HG03097 (cell line): ENCODE data around the gene DDX25.

ENCODE experiments used
- ATAC-seq: cut with Tn5 transposase; IDR thresholded peaks from one replicate; pipeline ENCODE4 v1.9.1; 2021; ENCODE audit not compliant: unreplicated experiment, low FRiP score

Gene DDX25

GRCh38 chr11:125933030-125933813, 28.9 kb downstream of the DDX25 start:
- ATAC-seq = no peak

DNA sequence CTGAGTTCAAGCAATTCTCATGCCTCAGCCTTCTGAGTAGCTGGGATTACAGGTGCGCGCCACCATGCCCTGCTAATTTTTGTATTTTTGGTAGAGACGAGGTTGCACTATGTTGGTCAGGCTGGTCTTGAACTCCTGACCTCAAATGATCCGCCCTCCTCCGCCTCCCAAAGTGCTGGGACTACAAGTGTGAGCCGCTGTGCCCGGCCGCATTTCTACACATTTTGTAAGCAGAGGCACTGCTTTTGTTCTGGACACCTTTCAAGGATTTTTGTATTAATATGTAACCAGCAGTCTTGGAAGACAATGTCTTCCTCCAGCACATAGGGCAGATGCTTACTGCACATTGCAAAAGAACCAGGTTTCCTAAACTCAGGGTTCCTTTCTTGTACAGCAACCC, 30.2 kb downstream of the DDX25 start:
- ATAC-seq = no peak

- no peak for ATAC-seq
Measured at GRCh38 chr11:125935056-125935455, 30.7 kb downstream of the DDX25 start.

DNA sequence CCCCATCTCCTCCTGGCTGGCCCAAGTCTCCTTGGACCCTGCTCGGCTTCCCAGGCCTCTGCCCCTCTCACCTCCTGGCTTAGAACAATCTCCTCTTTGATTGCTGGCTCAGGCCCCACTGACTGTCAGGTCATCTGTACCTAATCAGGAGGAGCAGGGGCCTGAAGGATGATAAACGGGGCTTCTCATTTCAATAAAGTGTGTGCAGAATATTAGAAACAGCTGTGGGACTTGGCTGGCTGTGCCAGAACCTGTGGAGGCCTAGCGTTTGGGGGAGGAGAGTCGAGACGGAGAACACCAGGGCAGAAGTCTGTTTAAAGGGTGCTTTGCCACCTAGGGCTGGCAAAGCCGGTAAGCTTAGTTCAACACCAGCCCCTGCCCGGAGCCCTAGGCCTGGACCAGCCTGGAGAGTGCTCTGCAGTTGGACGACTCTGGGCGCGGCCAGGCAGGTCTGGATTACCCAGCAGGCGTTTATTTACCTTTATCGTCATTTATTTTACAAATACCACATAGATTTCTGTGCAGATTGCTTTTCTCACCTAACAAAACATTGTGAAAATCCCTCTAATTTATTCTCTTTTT, 31.4 kb downstream of the DDX25 start:
- no peak for ATAC-seq

GRCh38 chr11:125938418-125938817, 34.1 kb downstream of the DDX25 start:
- ATAC-seq = no peak

- no peak for ATAC-seq
Measured at GRCh38 chr11:125939081-125939521, 34.8 kb downstream of the DDX25 start.

GRCh38 chr11:125940145-125940544, 35.8 kb downstream of the DDX25 start:
- ATAC-seq = no peak

DNA sequence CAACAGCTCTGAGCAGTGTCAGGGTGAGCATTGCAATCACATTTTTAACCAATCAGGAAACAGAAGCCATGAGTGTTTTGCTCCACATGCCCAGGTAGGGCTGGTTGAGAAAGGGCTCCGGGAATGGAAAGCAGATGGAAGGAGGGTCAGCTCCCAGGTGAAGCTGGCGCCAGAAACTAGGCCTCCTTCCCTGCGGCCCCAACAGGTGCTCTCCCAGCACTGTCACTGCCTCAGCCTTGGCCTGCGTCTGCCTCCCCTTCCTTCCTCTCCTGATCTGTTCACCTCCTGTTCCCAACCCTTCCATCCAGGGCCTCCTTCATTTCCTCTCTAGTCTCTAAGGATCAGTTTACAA, 36.9 kb downstream of the DDX25 start:
- no peak for ATAC-seq

- ATAC-seq = no peak
Measured at GRCh38 chr11:125941619-125942611, 37.6 kb downstream of the DDX25 start.

DNA sequence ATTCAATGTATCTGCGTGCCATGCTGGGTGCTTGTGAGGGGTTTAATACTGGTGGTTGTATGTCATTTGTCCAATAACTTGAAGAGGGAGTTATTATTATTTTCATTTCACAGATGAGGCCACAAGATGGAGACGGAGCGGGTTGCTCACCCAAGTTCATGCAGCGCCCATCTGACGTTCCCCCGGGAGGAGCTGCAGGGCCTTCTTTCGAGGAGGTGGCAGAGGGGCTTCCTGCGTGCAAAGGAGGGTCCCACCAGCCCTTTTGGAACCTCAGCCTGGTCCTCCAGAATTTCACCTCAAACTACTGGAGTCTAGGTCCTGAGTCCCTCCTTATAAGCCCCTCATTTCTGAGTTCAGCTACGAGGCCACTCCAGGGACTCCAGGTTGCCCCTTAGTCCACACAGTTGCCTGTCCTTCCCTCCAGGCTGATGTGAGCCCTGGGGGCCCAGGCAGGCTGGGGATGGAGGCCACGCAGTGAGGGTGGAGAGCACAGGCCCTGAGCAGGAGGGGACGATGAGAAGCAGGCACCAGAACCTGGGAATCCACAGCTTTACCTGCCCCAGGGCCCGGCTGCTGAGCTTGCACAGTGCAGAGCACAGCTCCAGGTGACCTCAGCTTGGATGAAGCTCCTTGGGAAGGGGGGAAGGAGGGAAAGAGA, 38.6 kb downstream of the DDX25 start:
- no peak for ATAC-seq

DNA sequence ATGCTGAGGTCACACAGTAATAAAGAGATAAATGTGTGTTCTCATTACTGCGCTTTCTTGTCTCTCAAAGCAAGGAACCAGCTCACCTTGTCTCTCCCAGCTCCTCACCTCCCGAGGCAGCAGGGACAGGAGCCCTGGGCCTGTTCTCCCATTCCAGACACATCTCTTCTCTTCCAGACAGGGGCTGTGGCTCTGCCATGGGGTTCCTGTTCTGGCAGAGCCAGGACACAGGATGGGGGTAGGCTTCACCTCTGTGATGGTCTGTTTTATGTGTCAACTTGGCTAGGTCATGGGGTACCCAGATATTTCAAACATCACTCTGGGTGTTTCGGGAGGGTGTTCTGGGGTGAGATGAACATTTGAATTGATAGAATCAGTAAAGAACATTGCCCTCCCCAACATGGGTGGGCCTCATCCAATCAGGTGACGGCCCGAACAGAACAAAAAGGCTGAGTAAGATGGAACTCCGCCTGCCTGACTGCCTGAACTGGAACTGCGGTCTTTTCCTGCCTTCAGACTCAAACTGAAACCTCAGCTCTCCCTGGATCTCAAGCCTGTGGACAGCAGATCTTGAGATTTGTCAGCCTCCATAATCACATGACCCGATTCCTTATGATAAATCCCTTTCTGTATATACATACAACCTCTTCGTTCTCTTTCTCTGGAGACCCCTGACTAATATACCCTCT, 39.5 kb downstream of the DDX25 start:
- no peak for ATAC-seq

GRCh38 chr11:125944350-125945010, 40.2 kb downstream of the DDX25 start:
- ATAC-seq = no peak

GRCh38 chr11:125945011-125945796, 40.9 kb downstream of the DDX25 start:
- no peak for ATAC-seq

DNA sequence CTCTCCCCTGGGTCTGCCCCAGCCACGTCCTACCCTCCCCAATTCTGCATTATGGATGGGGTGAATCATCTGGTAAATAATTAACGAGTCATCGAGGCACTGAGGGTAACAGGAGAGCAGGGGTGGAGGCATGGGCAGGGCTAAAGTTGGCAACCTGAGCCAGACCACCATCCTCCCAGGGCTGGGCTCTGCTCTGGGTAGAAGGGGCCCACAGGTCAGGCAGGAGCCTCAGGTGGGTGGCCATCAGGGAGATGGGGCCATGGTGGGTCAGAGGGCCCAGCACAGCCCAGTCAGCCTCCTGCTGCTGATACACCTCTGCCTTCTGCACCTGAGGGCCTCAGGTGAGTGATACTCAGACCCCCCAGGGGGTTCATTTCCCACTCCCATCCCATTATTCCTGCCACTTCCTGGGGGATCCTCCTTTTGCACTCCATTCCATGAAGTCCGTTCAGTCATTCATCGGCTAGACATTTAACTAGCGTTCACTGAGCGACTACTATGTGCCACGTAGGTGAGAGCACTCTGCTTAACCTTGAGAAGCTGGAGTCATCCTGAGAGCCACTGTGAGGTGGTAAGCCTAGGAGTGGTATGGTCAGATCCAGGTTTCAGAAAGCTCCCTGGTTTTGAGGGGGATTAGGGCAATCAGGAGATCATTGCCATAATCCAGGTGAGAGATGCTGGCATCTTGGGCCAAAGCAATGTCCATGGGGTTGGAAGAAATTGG, 41.7 kb downstream of the DDX25 start, which contains the start of gene VSIG10L2:
Gene VSIG10L2 (plus strand): TSS at position 248 of the 724 bp plus-strand sequence. CDS start 12 bp downstream, at position 260.
- ATAC-seq = no peak

DNA sequence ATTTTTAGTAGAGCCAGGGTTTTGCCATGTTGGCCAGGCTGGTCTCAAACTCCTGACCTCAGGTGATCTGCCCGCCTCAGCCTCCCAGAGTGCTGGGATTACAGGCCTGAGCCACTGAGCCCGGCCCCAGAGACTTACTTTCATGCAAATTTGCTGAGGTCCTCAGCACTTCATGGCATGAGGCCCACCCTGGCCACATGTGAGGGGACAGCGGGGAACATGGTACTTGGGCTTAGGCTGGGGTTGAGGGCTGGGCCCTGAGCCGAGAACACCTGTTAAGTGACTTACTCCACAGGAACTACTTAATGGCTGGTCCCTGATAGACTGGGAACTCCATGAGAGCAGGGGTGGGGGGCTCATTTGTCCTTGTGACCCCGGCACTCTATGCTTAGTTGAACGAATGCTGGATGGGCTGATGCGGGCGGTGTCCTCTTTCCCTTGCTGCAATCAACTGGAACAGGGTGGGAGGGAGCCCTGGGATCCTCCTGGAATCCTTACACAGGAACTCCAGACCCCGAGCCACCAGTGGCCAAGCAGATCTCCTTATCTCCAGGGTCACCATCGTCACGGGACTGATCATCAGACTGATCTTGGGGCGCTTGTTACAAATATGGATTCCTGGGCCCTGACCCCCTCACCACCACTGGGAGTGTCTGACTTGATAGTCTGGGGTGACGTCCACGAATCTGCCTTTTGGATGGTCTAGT, 42.6 kb downstream of the DDX25 start:
- ATAC-seq = no peak

GRCh38 chr11:125947419-125948277, 43.3 kb downstream of the DDX25 start:
- ATAC-seq = no peak
